Neutrophil (primary cell): ENCODE measurements around the gene MAT2A.

ENCODE experiments used
- H3K27ac ChIP-seq: fragments of 200-600 bp; sonication (generic); 2 replicates; pipeline ENCODE4 v1.5.1; 2016; ENCODE audit warnings: mild to moderate bottlenecking, moderate library complexity
- H3K27me3 ChIP-seq: fragments of 200-600 bp; sonication (generic); 2 replicates; pipeline ENCODE4 v1.6.0; 2016; ENCODE audit warnings: mild to moderate bottlenecking
- H3K36me3 ChIP-seq: fragments of 200-600 bp; sonication (generic); 2 replicates; pipeline ENCODE4 v1.5.1; 2017
- H3K4me1 ChIP-seq, 2 experiments: fragments of 200-600 bp in 1 of 2; sonication (generic) in 1 of 2; 1 replicate in 1 of 2; 2 replicates in 1 of 2; pipeline versions ENCODE4 v1.5.1 to v1.6.1; 2013 to 2016; ENCODE audit warnings: low read depth in 1 of 2, low read length in 1 of 2, mild to moderate bottlenecking in 1 of 2, moderate library complexity in 1 of 2; ENCODE audit not compliant: control insufficient read depth in 1 of 2, insufficient read depth in 1 of 2
- H3K4me3 ChIP-seq, 2 experiments: fragments of 200-600 bp in 1 of 2; sonication (generic) in 1 of 2; 1 replicate in 1 of 2; 2 replicates in 1 of 2; pipeline ENCODE4 v1.5.1; 2013 to 2016; ENCODE audit warnings: low read depth in 1 of 2, low read length in 1 of 2, mild to moderate bottlenecking in 1 of 2, moderate library complexity in 1 of 2
- H3K9me3 ChIP-seq: fragments of 200-600 bp; sonication (generic); 2 replicates; pipeline ENCODE4 v1.5.1; 2016
- TF ChIP-seq, protein P1 (sequence below): fragments of 200-600 bp; sonication (generic); IDR thresholded peaks from 2 replicates; pipeline ENCODE4 v1.5.1; 2016; ENCODE audit warnings: antibody characterized with exemption

MAT2A gene

DNA sequence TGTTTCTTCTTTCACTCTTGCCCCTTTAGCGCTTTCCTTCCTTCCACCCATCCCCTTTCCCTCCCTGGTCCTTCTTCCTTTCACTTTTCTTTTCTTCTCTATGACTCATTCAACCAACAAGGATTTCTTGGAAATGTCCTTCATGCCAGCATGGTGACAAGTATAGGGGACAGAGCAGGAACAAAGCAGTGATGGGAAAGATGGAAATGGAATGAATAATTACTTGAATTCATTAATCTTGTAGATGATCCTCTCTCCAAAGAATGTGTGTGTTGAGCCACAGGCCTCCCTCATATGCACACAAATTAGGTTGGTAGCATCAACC lies 46.8 kb downstream of the MAT2A start:
- H3K27me3 ChIP-seq: no peaks in the 10 kb centered on the region
- peak overlapping the region; percentile 79 for H3K27ac ChIP-seq
- TF ChIP-seq, protein P1, sequence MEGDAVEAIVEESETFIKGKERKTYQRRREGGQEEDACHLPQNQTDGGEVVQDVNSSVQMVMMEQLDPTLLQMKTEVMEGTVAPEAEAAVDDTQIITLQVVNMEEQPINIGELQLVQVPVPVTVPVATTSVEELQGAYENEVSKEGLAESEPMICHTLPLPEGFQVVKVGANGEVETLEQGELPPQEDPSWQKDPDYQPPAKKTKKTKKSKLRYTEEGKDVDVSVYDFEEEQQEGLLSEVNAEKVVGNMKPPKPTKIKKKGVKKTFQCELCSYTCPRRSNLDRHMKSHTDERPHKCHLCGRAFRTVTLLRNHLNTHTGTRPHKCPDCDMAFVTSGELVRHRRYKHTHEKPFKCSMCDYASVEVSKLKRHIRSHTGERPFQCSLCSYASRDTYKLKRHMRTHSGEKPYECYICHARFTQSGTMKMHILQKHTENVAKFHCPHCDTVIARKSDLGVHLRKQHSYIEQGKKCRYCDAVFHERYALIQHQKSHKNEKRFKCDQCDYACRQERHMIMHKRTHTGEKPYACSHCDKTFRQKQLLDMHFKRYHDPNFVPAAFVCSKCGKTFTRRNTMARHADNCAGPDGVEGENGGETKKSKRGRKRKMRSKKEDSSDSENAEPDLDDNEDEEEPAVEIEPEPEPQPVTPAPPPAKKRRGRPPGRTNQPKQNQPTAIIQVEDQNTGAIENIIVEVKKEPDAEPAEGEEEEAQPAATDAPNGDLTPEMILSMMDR: no peak
- no peaks in the 10 kb centered on the region for H3K36me3 ChIP-seq
- H3K4me3 ChIP-seq: peak overlapping the region in 1 of 2 experiments; percentile 72
- H3K9me3 ChIP-seq: no peaks in the 10 kb centered on the region
- H3K4me1 ChIP-seq: peaks cover 60 to 73% of the 10 kb centered on the region in 2 experiments

DNA sequence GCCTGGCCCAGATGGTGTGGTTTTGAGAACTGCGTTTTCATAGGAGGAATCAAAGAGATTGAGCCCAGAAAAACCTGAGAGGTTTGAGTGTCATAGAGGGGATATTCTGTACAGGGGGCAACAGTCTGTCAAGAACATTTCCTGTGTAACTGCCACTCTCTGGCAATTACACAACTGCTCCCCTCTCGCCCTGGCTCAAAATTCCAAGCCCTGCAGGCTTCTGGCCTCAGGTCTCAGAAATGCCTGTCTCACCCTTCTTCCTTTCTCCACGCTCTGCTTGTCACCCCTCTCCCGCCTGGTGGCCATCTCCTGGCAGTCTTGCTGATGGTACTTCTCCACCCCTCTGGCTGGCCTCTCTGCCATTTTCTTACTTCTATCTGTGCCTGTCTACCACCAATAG lies 49.3 kb downstream of the MAT2A start:
- no peaks in the 10 kb centered on the region for H3K27me3 ChIP-seq
- H3K27ac ChIP-seq: peak overlapping the region; percentile 79
- TF ChIP-seq, protein P1: no peak
- no peaks in the 10 kb centered on the region for H3K36me3 ChIP-seq
- H3K4me3 ChIP-seq: peak overlapping the region; percentile 6 to 8
- no peaks in the 10 kb centered on the region for H3K9me3 ChIP-seq
- peaks cover 71 to 83% of the 10 kb centered on the region in 2 experiments for H3K4me1 ChIP-seq

DNA sequence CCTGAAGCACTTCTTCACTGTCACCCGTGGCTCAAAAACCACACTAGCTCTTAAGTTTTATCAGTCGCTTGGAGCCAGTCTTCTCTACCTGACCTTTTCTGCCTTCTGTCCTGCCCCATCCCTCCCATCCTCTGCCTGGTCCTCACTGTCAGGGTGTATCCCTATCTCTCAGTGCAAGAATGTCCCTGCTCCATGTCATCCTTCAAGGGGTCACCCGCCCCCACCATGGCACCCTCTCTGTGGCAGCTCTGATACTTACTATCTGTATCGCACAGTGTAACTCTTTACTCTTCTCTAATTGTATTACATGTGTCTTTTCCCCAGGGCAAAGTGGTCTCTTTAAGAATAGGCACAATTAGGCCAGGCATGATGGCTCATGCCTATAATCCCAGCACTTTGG lies 49.7 kb downstream of the MAT2A start:
- H3K36me3 ChIP-seq: no peaks in the 10 kb centered on the region
- H3K27me3 ChIP-seq: no peaks in the 10 kb centered on the region
- H3K4me3 ChIP-seq: no peak overlapping the region
- TF ChIP-seq, protein P1: no peak
- no peaks in the 10 kb centered on the region for H3K9me3 ChIP-seq
- peak overlapping the region; percentile 79 for H3K27ac ChIP-seq
- H3K4me1 ChIP-seq: peaks cover 70 to 81% of the 10 kb centered on the region in 2 experiments

DNA sequence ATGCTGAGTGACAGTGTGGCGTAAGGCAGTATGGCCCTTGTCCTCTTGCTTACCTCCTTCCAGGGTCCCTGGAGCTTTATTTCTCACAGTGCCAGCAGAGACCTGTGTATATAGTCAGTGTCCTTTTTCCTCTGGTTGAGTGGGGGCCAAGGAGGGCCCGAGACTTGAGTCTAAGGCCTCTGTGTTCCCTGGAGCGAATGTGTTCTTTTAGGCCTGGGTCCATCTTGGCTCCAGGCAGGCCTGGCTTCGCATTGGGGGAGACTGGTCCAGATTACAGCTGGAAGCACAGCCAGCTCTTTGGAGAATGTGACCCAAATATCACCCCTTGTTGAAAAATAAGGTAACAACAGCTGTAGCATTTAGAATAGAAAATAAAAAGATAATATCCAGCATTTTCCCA lies 50.2 kb downstream of the MAT2A start:
- Histone ChIP-seq H3K4me1 (peaks cover 67 to 81% of the 10 kb centered on the region in 2 experiments), H3K4me3 (no peak overlapping the region), H3K27me3 (no peaks in the 10 kb centered on the region), H3K36me3 (no peaks in the 10 kb centered on the region), H3K9me3 (no peaks in the 10 kb centered on the region), H3K27ac (peak overlapping the region; percentile 79)
- TF ChIP-seq, protein P1: no peak

DNA sequence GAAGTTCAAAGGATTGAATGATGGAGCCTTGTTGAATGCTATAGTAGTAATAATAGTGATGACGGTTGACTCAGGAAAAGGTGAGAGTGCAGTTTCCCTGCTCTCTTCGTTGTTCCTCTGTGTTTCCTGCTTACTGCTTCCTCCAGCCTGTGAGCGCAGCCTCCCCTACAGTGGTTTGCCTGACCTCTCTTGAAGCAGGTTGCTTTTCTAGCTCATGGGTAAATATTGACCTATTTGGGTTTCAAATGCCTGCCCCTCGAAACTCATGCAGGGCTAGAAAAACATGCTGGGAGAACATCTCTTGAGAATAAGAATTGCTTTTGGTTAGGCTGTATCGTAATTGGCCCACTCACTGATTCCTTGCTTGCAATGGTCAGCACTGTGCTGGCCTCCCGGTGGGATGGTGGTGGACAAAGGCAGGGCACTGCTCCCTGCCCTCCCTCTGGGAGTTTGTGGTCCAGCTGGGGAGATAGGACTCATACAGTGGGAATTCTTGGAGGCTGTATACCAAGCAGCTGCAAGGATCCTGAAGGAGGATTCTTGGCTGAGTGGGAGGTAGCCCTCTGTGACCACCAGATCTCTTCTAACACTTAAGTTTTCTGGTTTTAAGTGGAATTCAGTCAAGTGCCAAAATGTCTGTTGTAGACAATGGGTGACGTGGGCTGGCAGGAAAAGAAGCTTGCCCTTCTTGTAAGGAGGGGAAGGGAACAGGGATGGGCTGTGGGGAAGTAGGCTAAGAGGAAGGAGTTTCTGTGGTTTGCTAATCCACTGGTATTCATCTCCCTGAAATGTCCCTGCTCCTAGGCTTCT lies 51.2 kb downstream of the MAT2A start:
- peak overlapping the region; percentile 79 for H3K27ac ChIP-seq

More for the DNA sequence above, 51.2 kb downstream of the MAT2A start:
- no peaks in the 10 kb centered on the region for H3K36me3 ChIP-seq
- peak overlapping the region in 1 of 2 experiments; percentile 15 for H3K4me3 ChIP-seq
- H3K9me3 ChIP-seq: no peaks in the 10 kb centered on the region
- H3K4me1 ChIP-seq: peaks cover 67 to 81% of the 10 kb centered on the region in 2 experiments
- TF ChIP-seq, protein P1: no peak
- no peaks in the 10 kb centered on the region for H3K27me3 ChIP-seq
